Ishikawa (cell line): ENCODE measurements around the gene ECM2.

Experiments
- CEBPB ChIP-seq: IDR thresholded peaks from 2 replicates; pipeline ENCODE4 v1.6.1; 2012
- CREB1 ChIP-seq: IDR thresholded peaks from 2 replicates; pipeline ENCODE4 v1.6.1; 2012; ENCODE audit warnings: low read depth
- EGR1 ChIP-seq: IDR thresholded peaks from 2 replicates; pipeline ENCODE4 v1.6.1; 2012
- EP300 ChIP-seq: IDR thresholded peaks from 2 replicates; pipeline ENCODE4 v1.6.1; 2012; ENCODE audit warnings: borderline replicate concordance
- FOXM1 ChIP-seq: IDR thresholded peaks from 2 replicates; pipeline ENCODE4 v1.6.1; 2012; ENCODE audit warnings: low read depth, borderline replicate concordance
- MAX ChIP-seq: IDR thresholded peaks from 2 replicates; pipeline ENCODE4 v1.6.1; 2012
- NFIC ChIP-seq: IDR thresholded peaks from 2 replicates; pipeline ENCODE4 v1.6.1; 2012
- RAD21 ChIP-seq: IDR thresholded peaks from 2 replicates; pipeline ENCODE4 v1.6.1; 2012; ENCODE audit warnings: low read depth
- REST ChIP-seq: IDR thresholded peaks from 2 replicates; pipeline ENCODE4 v1.6.1; 2012; ENCODE audit warnings: low read depth, mild to moderate bottlenecking
- TAF1 ChIP-seq: IDR thresholded peaks from 2 replicates; pipeline ENCODE4 v1.6.1; 2012; ENCODE audit warnings: low read depth, mild to moderate bottlenecking
- TCF12 ChIP-seq: IDR thresholded peaks from 2 replicates; pipeline ENCODE4 v1.6.1; 2012; ENCODE audit warnings: low read depth
- TEAD4 ChIP-seq: IDR thresholded peaks from 2 replicates; pipeline ENCODE4 v1.6.1; 2012
- USF1 ChIP-seq: IDR thresholded peaks from 2 replicates; pipeline ENCODE4 v1.6.1; 2012
- YY1 ChIP-seq: IDR thresholded peaks from 2 replicates; pipeline ENCODE4 v1.6.1; 2012; ENCODE audit warnings: low read depth
- ZBTB7A ChIP-seq: IDR thresholded peaks from 2 replicates; pipeline ENCODE4 v1.6.1; 2012; ENCODE audit warnings: low read depth

The ECM2 gene

GRCh38 chr9:92527291-92527828 lies 8.4 kb downstream of the ECM2 start:
- no peak for TF ChIP-seq YY1
- TF ChIP-seq CREB1: no peak
- TF ChIP-seq EP300: no peak
- no peak for TF ChIP-seq EGR1
- TF ChIP-seq TAF1: no peak
- TF ChIP-seq ZBTB7A: no peak
- no peak for TF ChIP-seq REST
- TF ChIP-seq FOXM1: no peak
- no peak for TF ChIP-seq CEBPB
- TF ChIP-seq TEAD4: no peak
- no peak for TF ChIP-seq NFIC
- TF ChIP-seq MAX: no peak
- no peak for TF ChIP-seq TCF12
- no peak for TF ChIP-seq USF1
- no peak for TF ChIP-seq RAD21

GRCh38 chr9:92525306-92525705 lies 10.5 kb downstream of the ECM2 start:
- TF ChIP-seq EP300 (no peak), REST (no peak), YY1 (no peak), CREB1 (no peak), FOXM1 (no peak), EGR1 (no peak), TEAD4 (no peak), RAD21 (no peak), ZBTB7A (no peak)

GRCh38 chr9:92524881-92525280 lies 10.9 kb downstream of the ECM2 start:
- TF ChIP-seq NFIC (no peak), ZBTB7A (no peak), YY1 (no peak), USF1 (no peak), MAX (no peak), REST (no peak), TEAD4 (no peak), TAF1 (no peak), EP300 (no peak), RAD21 (no peak)

- no peak for TF ChIP-seq TAF1
- TF ChIP-seq ZBTB7A: no peak
- TF ChIP-seq NFIC: no peak
- no peak for TF ChIP-seq MAX
- no peak for TF ChIP-seq TCF12
- no peak for TF ChIP-seq CREB1
- TF ChIP-seq CEBPB: no peak
- TF ChIP-seq EP300: no peak
- no peak for TF ChIP-seq REST
- TF ChIP-seq RAD21: no peak
- TF ChIP-seq YY1: no peak
- TF ChIP-seq USF1: no peak
- TF ChIP-seq FOXM1: no peak
- no peak for TF ChIP-seq TEAD4
- TF ChIP-seq EGR1: no peak
Observed at GRCh38 chr9:92522983-92523970, 12.5 kb downstream of the ECM2 start.
